Heart right ventricle (tissue), 16 donors: ENCODE results near the gene RECQL5. TPM values are rescaled to one million over a fixed set of nuclear protein-coding genes. Genes with fewer than 3 reads are reported as not detected.

Experiments
- ATAC-seq, 8 donors: fragments of 200-7000 bp; cut with Tn5 transposase; one replicate each; pipeline ENCODE4 v1.9.1; 2020; ENCODE audit warnings: mild to moderate bottlenecking in 8 of 8, moderate library complexity in 8 of 8, moderate number of reproducible peaks in 1 of 8
- DNase-seq, 2 donors: peaks; one replicate each; pipeline ENCODE4 v3.0.0-alpha.2; 2020
- H3K27ac ChIP-seq, 10 donors: fragments of 200-600 bp; sonication (generic) in 2 of 10; one replicate each; pipeline versions ENCODE4 v1.5.0 to v1.8.0; 2020 to 2022; ENCODE audit warnings: mild to moderate bottlenecking in 3 of 10
- H3K27me3 ChIP-seq, 7 donors: fragments of 200-600 bp; one replicate each; pipeline ENCODE4 v1.8.0; 2021 to 2022; ENCODE audit warnings: mild to moderate bottlenecking in 2 of 7
- H3K36me3 ChIP-seq, 9 donors: fragments of 200-600 bp; sonication (generic) in 1 of 9; one replicate each; pipeline versions ENCODE4 v1.5.0 to v1.8.0; 2020 to 2022; ENCODE audit warnings: mild to moderate bottlenecking in 2 of 9
- H3K4me1 ChIP-seq, 9 donors: fragments of 200-600 bp; sonication (generic) in 1 of 9; one replicate each; pipeline versions ENCODE4 v1.5.0 to v1.8.0; 2020 to 2022; ENCODE audit warnings: mild to moderate bottlenecking in 4 of 9
- H3K4me3 ChIP-seq, 10 donors: fragments of 200-600 bp; sonication (generic) in 2 of 10; one replicate each; pipeline versions ENCODE4 v1.5.0 to v1.8.0; 2020 to 2022; ENCODE audit warnings: mild to moderate bottlenecking in 7 of 10, moderate library complexity in 2 of 10
- H3K9me3 ChIP-seq, 11 donors: fragments of 200-600 bp in 10 of 11; sonication (generic) in 2 of 11; one replicate each; pipeline versions ENCODE4 v1.5.0 to v1.8.0; 2013 to 2022; ENCODE audit warnings: mild to moderate bottlenecking in 2 of 11, control low read depth in 1 of 11, moderate library complexity in 1 of 11
- WGBS, 2 donors: extraction: QIAGEN DNeasy Blood & Tissue Kit; methylation state at CpG; one replicate each; pipeline ENCODE4 v1.1.7; 2013; ENCODE audit warnings: inconsistent platforms in 1 of 2; 5-methylcytosine and 5-hydroxymethylcytosine counted together
- intact Hi-C, 10 donors: fragments of 100-400 bp; cut with DNase I; formaldehyde crosslinking; loops; one replicate each; pipeline versions ENCODE4 v1.11.1 to v1.14.2; 2022
- polyA plus RNA-seq, 2 donors: library from polyadenylated mRNA; stranded (reverse); fragments of 200-250 nt; gene quantifications; one replicate each; pipeline ENCODE4 v1.2.3, GENCODE V29; 2013
- total RNA-seq, 10 donors: library from RNA; stranded (reverse); fragmentation: NEBNext Ultra II Directional in 3 of 10; extraction: Animal tissue kit (Norgen Biotek cat#: 25700) in 3 of 10; gene quantifications; one replicate each; pipeline versions ENCODE4 v1.2.1 to v1.2.4, GENCODE V29; 2021 to 2023
- TF ChIP-seq, protein P1 (sequence below), 9 donors: fragments of 200-600 bp; sonication (generic) in 2 of 9; IDR thresholded peaks; one replicate each; pipeline versions ENCODE4 v1.5.0 to v1.8.0; 2021 to 2022; ENCODE audit warnings: antibody characterized with exemption in 9 of 9, mild to moderate bottlenecking in 5 of 9, moderate library complexity in 1 of 9
- donor health status: Arrhythmogenic right ventricular cardiomyopathy.
- donor health status: ischemic (EF 13 %, LVEDD 7.1; RV severe dilation, severe dysfunction).
- donor health status: healthy with polysubstance abuse.
- donor health status: DM: no; HTN: yes; CAD: no.
- donor health status: DM: no; HTN: no; CAD: no.
- donor health status: ischemic (EF 25% LVEDD 6.9; RV normal size, moderate dysfunction).
- donor health status: ischemic (EF 25% LVEDD 5.7; RV mildly dilated, moderate dysfunction).
- donor health status: healthy.
- donor health status: DM: yes; HTN: yes; CAD: no.
- donor health status: Ischemic cardiomyopathy.
- donor health status: ischemic (EF 35%, LVEDD 5.7; RV mildly dilated, moderate dysfunction).
- donor health status: nonischemic (EF 11% LVEDD 7.7; RV severe dilation, severe dysfunction).
- donor health status: DM: yes; HTN: yes; CAD: no.
- donor health status: PGD.
- donor health status: ischemic (EF 29% LVEDD 5.4; RV normal size, mild dysfunction).
- donor health status: nonischemic (EF 23%, LVEDD 6.1; RV moderate dilation, normal function).

Gene RECQL5
- total and polyA plus RNA-seq, 12 donors: 6.3 to 32.1 (median 10.7) TPM

- TF ChIP-seq, protein P1, sequence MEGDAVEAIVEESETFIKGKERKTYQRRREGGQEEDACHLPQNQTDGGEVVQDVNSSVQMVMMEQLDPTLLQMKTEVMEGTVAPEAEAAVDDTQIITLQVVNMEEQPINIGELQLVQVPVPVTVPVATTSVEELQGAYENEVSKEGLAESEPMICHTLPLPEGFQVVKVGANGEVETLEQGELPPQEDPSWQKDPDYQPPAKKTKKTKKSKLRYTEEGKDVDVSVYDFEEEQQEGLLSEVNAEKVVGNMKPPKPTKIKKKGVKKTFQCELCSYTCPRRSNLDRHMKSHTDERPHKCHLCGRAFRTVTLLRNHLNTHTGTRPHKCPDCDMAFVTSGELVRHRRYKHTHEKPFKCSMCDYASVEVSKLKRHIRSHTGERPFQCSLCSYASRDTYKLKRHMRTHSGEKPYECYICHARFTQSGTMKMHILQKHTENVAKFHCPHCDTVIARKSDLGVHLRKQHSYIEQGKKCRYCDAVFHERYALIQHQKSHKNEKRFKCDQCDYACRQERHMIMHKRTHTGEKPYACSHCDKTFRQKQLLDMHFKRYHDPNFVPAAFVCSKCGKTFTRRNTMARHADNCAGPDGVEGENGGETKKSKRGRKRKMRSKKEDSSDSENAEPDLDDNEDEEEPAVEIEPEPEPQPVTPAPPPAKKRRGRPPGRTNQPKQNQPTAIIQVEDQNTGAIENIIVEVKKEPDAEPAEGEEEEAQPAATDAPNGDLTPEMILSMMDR (IDR thresholded peaks at IDR 0.05): no peak
- WGBS, 2 donors: 7 to 10% methylated on average over 4 of the region's 4 CpGs
- peaks cover 12 to 36% (median 24%) of the 10 kb centered on the region in 9 donors for H3K4me1 ChIP-seq
- DNase-seq (no peak), ATAC-seq (no peak)
- peak overlapping the region; percentile 62 to 100 (median 86) for H3K4me3 ChIP-seq
- intact Hi-C loops: no loop called here
- peak overlapping the region in 8 of 10 donors; percentile 73 to 94 (median 87) for H3K27ac ChIP-seq
- H3K36me3 ChIP-seq: peaks cover 0 to 65% (median 37%) of the 10 kb centered on the region in 9 donors
- no peaks in the 10 kb centered on the region for H3K9me3 ChIP-seq
- no peaks in the 10 kb centered on the region for H3K27me3 ChIP-seq
These were observed 871 bp upstream of the RECQL5 start for GRCh38 chr17:75667825-75668224.

- Histone ChIP-seq H3K36me3 (peaks cover 0 to 65% (median 36%) of the 10 kb centered on the region in 9 donors), H3K27ac (no peak overlapping the region), H3K4me3 (peak overlapping the region in 8 of 10 donors; percentile 62 to 100 (median 86)), H3K27me3 (no peaks in the 10 kb centered on the region), H3K9me3 (no peaks in the 10 kb centered on the region), H3K4me1 (peaks cover 12 to 35% (median 24%) of the 10 kb centered on the region in 9 donors)
- intact Hi-C loops: no loop called here
- DNase-seq (no peak), ATAC-seq (no peak)
- 86 to 87% methylated on average over 10 of the region's 10 CpGs for WGBS, 2 donors
- TF ChIP-seq, protein P1 (IDR thresholded peaks at IDR 0.05): no peak
These were observed 973 bp downstream of the RECQL5 start for GRCh38 chr17:75665981-75666380.

- no peak overlapping the region for H3K27ac ChIP-seq
- DNase-seq (no peak), ATAC-seq (no peak)
- TF ChIP-seq, protein P1 (IDR thresholded peaks at IDR 0.05): no peak
- no peaks in the 10 kb centered on the region for H3K9me3 ChIP-seq
- H3K4me3 ChIP-seq: no peak overlapping the region
- peaks cover 12 to 28% (median 23%) of the 10 kb centered on the region in 9 donors for H3K4me1 ChIP-seq
- intact Hi-C loops: no loop called here
- H3K36me3 ChIP-seq: peaks cover 0 to 65% (median 32%) of the 10 kb centered on the region in 9 donors
- H3K27me3 ChIP-seq: no peaks in the 10 kb centered on the region
- WGBS, 2 donors: 63 to 93% methylated on average over 3 of the region's 3 CpGs
These were observed 2.8 kb downstream of the RECQL5 start for GRCh38 chr17:75664099-75664549.

DNA sequence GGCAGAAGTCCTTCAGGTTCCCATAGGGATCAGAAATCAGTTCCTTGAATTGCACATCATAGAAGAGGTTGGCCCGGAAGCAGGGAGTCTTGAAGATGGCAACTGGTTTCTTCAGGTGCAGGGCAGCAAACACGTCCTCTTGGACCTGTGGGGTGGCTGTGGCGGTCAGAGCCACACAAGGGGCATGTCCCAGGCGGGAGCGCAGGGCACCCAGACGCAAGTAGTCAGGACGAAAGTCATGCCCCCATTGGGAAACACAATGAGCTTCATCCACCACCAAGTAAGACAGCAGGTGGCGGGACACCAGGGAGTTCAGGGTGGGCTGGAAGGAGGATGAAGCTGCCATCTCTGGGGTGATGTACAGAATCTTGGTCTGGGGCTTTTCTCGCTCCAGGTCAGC lies 4.4 kb downstream of the RECQL5 start:
- Histone ChIP-seq H3K9me3 (no peaks in the 10 kb centered on the region), H3K4me3 (no peak overlapping the region), H3K4me1 (peaks cover 6 to 12% (median 12%) of the 10 kb centered on the region in 9 donors), H3K27me3 (no peaks in the 10 kb centered on the region), H3K36me3 (peaks cover 0 to 72% (median 27%) of the 10 kb centered on the region in 9 donors), H3K27ac (no peak overlapping the region)
- intact Hi-C loops: no loop called here
- ATAC-seq (no peak), DNase-seq (no peak)
- TF ChIP-seq, protein P1 (IDR thresholded peaks at IDR 0.05): no peak
- 96 to 97% methylated on average over 9 of the region's 9 CpGs for WGBS, 2 donors
